ENCODE results near the gene CST9L. TPM values are rescaled to one million over a fixed set of nuclear protein-coding genes. Genes with fewer than 3 reads are reported as not detected.

CST9L gene
- total RNA-seq, 6 experiments from 2014 or later, result not detected

GRCh38 chr20:23605867-23606651, 37.8 kb upstream of the CST9L start, which contains the start of gene CST9:
Gene CST9 (minus strand): TSS chr20:23605917. CDS start chr20:23605864, 53 bp downstream.
- no peaks in the 10 kb centered on the region for H3K9me3 ChIP-seq
- DNase-seq (peak in 1 of 3 donors; percentile 45), ATAC-seq (no peak)
- TF ChIP-seq POLR2A (IDR thresholded peaks at IDR 0.05) (no peak), CTCF (IDR thresholded peaks at IDR 0.05) (no peak)
- no peak within 1 kb of the TSS for H3K4me3 ChIP-seq
- WGBS (ENCODE audit: insufficient coverage, low coverage, low lambda C conversion rate, missing lambda C conversion rate), result 67% methylated on average over 6 of the region's 16 CpGs
- intact Hi-C loops (cut with DNase I), result loop anchor here (10.0 kb wide), 2 partner anchors 161 to 261 kb away; no protein-coding TSS in a partner anchor
- no peak within 1 kb of the TSS for H3K27ac ChIP-seq
- no peaks in the 10 kb centered on the region for H3K36me3 ChIP-seq
- no peaks in the 10 kb centered on the region for H3K27me3 ChIP-seq
- no peaks in the 10 kb centered on the region for H3K4me1 ChIP-seq

- Histone ChIP-seq H3K9me3 (no peaks in the 10 kb centered on the region), H3K4me1 (no peaks in the 10 kb centered on the region), H3K4me3 (no peak overlapping the region), H3K36me3 (no peaks in the 10 kb centered on the region), H3K27ac (no peak overlapping the region), H3K27me3 (no peaks in the 10 kb centered on the region)
- 63% methylated on average over 1 of the region's 1 CpG for WGBS (ENCODE audit: insufficient coverage, low coverage, low lambda C conversion rate, missing lambda C conversion rate)
- no peak for ATAC-seq
- intact Hi-C loops (cut with DNase I), result loop anchor here (5.0 to 10.0 kb wide), 3 partner anchors 160 to 260 kb away; no protein-coding TSS in a partner anchor
- no peak for DNase-seq
- no peak for TF ChIP-seq POLR2A (IDR thresholded peaks at IDR 0.05)
- no peak for TF ChIP-seq CTCF (IDR thresholded peaks at IDR 0.05)
These were observed 36.0 kb upstream of the CST9L start for GRCh38 chr20:23604306-23604705.

GRCh38 chr20:23603321-23603720, 35.0 kb upstream of the CST9L start:
- no peaks in the 10 kb centered on the region for H3K4me1 ChIP-seq
- no peaks in the 10 kb centered on the region for H3K36me3 ChIP-seq
- no peaks in the 10 kb centered on the region for H3K27me3 ChIP-seq
- no peaks in the 10 kb centered on the region for H3K9me3 ChIP-seq
- WGBS (ENCODE audit: insufficient coverage, low coverage, low lambda C conversion rate, missing lambda C conversion rate), result 20% methylated on average over 1 of the region's 4 CpGs
- ATAC-seq (no peak), DNase-seq (no peak)
- H3K27ac ChIP-seq, result no peak overlapping the region
- H3K4me3 ChIP-seq, result no peak overlapping the region
- intact Hi-C loops (cut with DNase I), result loop anchor here (5.0 to 10.0 kb wide), 3 partner anchors 159 to 259 kb away; no protein-coding TSS in a partner anchor
- TF ChIP-seq POLR2A (IDR thresholded peaks at IDR 0.05) (no peak), CTCF (IDR thresholded peaks at IDR 0.05) (no peak)

GRCh38 chr20:23602699-23603098, 34.4 kb upstream of the CST9L start:
- intact Hi-C loops (cut with DNase I), result loop anchor here (5.0 to 10.0 kb wide), 3 partner anchors 158 to 258 kb away; no protein-coding TSS in a partner anchor
- H3K4me3 ChIP-seq, result no peak overlapping the region
- DNase-seq (no peak), ATAC-seq (no peak)
- H3K27me3 ChIP-seq, result no peaks in the 10 kb centered on the region
- no peaks in the 10 kb centered on the region for H3K9me3 ChIP-seq
- H3K4me1 ChIP-seq, result no peaks in the 10 kb centered on the region
- H3K27ac ChIP-seq, result no peak overlapping the region
- WGBS (ENCODE audit: insufficient coverage, low coverage, low lambda C conversion rate, missing lambda C conversion rate), result 40% methylated on average over 2 of the region's 6 CpGs
- H3K36me3 ChIP-seq, result no peaks in the 10 kb centered on the region
- no peak for TF ChIP-seq POLR2A (IDR thresholded peaks at IDR 0.05)
- no peak for TF ChIP-seq CTCF (IDR thresholded peaks at IDR 0.05)

Measured in right lobe of liver (tissue), 6 donors.